ENCODE results near the gene STK11IP.

Gene STK11IP

DNA sequence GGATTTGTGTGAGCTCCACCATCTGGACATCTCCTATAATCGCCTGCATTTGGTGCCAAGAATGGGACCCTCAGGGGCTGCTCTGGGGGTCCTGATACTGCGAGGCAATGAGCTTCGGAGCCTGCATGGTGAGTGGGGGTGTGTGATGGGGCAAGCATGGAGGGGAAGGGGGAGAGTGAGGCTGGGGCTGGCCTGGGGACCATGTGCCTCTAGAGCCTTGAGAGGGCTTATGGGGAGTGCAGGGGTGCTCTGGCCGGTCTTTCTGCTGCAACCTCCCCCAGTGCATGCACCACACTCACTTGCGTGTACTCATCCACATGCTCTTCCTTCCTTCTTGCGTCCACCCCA, 7.9 kb downstream of the STK11IP start:
- no peaks in the 10 kb centered on the region for H3K4me1 ChIP-seq
- no peaks in the 10 kb centered on the region for H3K9me3 ChIP-seq
- peaks cover 14% of the 10 kb centered on the region for H3K36me3 ChIP-seq
- no peak overlapping the region for H3K4me3 ChIP-seq (ENCODE audit: low read depth, low read length)
- H3K27me3 ChIP-seq = no peaks in the 10 kb centered on the region
- TF ChIP-seq, protein P1, sequence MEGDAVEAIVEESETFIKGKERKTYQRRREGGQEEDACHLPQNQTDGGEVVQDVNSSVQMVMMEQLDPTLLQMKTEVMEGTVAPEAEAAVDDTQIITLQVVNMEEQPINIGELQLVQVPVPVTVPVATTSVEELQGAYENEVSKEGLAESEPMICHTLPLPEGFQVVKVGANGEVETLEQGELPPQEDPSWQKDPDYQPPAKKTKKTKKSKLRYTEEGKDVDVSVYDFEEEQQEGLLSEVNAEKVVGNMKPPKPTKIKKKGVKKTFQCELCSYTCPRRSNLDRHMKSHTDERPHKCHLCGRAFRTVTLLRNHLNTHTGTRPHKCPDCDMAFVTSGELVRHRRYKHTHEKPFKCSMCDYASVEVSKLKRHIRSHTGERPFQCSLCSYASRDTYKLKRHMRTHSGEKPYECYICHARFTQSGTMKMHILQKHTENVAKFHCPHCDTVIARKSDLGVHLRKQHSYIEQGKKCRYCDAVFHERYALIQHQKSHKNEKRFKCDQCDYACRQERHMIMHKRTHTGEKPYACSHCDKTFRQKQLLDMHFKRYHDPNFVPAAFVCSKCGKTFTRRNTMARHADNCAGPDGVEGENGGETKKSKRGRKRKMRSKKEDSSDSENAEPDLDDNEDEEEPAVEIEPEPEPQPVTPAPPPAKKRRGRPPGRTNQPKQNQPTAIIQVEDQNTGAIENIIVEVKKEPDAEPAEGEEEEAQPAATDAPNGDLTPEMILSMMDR (IDR thresholded peaks at IDR 0.05; ENCODE audit: low read depth, low read length) = no peak
- DNase-seq = no peak

DNA sequence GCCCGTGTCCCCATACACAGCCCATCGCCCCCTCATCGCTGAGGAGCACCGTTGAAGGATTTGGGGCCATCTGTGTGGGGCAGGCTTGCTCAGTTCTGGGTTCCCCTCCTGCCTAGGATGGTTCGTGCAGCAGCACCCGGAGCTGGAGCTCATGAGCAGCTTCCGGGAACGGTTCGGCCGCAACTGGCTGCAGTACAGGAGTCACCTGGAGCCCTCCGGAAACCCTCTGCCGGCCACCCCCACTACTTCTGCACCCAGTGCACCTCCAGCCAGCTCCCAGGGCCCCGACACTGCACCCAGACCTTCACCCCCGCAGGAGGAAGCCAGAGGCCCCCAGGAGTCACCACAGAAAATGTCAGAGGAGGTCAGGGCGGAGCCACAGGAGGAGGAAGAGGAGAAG, 10.3 kb downstream of the STK11IP start:
- H3K4me1 ChIP-seq = no peaks in the 10 kb centered on the region
- H3K9me3 ChIP-seq = no peaks in the 10 kb centered on the region
- TF ChIP-seq, protein P1 (IDR thresholded peaks at IDR 0.05; ENCODE audit: low read depth, low read length) = no peak
- no peak for DNase-seq
- no peak overlapping the region for H3K4me3 ChIP-seq (ENCODE audit: low read depth, low read length)
- peaks cover 14% of the 10 kb centered on the region for H3K36me3 ChIP-seq
- H3K27me3 ChIP-seq = no peaks in the 10 kb centered on the region

DNA sequence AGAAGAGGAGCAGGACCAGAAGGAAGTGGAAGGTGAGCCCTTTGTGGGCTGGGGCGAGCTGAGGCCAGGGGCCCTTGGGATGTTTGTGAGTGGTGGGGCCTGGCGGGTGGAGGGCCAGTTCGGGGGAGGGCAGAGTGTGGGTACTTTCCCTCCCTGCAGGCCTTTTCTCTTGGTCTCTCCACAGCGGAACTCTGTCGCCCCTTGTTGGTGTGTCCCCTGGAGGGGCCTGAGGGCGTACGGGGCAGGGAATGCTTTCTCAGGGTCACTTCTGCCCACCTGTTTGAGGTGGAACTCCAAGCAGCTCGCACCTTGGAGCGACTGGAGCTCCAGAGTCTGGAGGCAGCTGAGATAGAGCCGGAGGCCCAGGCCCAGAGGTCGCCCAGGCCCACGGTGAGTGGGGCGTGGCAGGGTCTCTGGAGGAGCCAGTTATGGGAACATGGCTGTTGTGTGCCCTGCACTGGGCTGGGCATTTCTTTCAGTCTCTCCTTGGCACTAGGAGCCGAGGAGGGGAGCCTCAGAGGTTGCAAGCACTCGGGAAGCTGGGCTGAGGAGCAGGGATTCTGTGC, 10.8 kb downstream of the STK11IP start:
- Histone ChIP-seq H3K4me1 (no peaks in the 10 kb centered on the region), H3K9me3 (no peaks in the 10 kb centered on the region), H3K36me3 (peaks cover 14% of the 10 kb centered on the region), H3K4me3 (ENCODE audit: low read depth, low read length) (no peak overlapping the region), H3K27me3 (no peaks in the 10 kb centered on the region)
- DNase-seq = no peak
- TF ChIP-seq, protein P1 (IDR thresholded peaks at IDR 0.05; ENCODE audit: low read depth, low read length) = no peak

DNA sequence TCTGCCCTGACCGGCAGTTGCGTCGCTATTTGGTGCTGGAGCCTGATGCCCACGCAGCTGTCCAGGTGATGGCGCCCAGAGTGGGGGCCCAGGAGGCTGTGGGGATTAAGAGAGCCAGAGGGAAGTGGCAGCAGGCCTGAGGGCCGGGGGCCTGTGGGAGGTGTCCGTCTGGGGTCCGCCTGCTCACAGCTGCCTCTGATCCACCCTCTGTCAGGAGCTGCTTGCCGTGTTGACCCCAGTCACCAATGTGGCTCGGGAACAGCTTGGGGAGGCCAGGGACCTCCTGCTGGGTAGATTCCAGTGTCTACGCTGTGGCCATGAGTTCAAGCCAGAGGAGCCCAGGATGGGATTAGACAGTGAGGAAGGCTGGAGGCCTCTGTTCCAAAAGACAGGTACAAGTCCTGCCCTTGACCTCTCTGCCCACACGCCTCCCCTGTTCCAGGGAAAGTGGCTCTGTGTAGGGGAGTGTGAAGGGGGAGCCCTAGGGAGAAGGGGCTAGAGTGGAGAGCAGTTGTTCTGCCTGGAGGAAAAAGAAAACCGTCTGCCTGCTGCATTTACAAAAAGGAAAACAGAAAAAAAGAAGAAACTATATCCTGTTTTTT, 11.6 kb downstream of the STK11IP start:
- no peak overlapping the region for H3K4me3 ChIP-seq (ENCODE audit: low read depth, low read length)
- H3K4me1 ChIP-seq = no peaks in the 10 kb centered on the region
- no peaks in the 10 kb centered on the region for H3K9me3 ChIP-seq
- peaks cover 14% of the 10 kb centered on the region for H3K36me3 ChIP-seq
- no peaks in the 10 kb centered on the region for H3K27me3 ChIP-seq
- TF ChIP-seq, protein P1 (IDR thresholded peaks at IDR 0.05; ENCODE audit: low read depth, low read length) = no peak
- no peak for DNase-seq

DNA sequence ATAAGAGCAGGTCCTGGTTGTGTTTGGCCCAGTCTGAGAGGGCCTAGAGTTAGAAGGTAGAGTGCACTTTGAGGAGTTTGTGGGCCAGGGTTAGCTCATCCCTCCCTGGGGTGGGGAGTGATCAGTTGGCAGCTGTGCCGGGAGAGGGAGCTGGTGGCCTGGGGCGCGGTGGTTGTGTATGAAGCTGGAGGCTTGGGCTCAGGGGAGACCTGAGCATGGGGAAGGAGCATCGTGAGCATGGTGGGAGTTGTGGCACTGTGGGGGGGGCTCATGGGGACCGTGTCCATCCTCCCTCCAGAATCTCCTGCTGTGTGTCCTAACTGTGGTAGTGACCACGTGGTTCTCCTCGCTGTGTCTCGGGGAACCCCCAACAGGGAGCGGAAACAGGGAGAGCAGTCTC, 13.6 kb downstream of the STK11IP start:
- Histone ChIP-seq H3K9me3 (no peaks in the 10 kb centered on the region), H3K4me1 (no peaks in the 10 kb centered on the region), H3K27me3 (no peaks in the 10 kb centered on the region), H3K36me3 (peaks cover 9% of the 10 kb centered on the region), H3K4me3 (ENCODE audit: low read depth, low read length) (no peak overlapping the region)
- TF ChIP-seq, protein P1 (IDR thresholded peaks at IDR 0.05; ENCODE audit: low read depth, low read length) = no peak
- DNase-seq = no peak

DNA sequence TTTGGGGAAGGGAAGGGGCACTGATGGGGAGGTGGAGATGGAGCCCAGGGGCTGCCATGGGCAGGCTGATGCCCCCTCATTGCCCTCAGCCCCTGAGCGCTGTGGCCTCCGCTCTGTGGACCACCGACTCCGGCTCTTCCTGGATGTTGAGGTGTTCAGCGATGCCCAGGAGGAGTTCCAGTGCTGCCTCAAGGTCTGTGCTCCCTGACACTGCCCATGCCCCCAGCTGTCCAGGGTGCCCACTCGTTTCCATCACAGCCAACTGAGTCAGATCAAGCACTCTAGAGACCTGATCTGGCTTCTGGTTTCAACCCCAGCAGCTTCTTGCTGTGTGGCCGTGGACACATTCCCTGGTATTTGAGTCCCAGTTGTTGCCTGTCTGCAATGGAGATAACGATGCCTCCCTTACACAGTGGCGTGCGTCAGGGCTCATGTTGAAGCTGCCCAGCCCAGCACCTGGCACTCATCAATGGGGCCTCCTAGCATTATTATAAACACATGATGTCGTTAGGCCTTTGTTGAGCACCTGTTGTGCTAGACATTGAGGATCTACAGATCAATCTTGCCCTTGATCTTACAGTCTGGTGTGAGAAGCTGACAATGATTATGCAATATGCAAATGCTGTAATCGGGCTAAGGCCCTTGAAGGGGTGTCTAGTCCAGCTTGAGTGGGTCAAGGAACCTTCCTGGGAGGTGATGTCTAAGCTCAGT, 14.4 kb downstream of the STK11IP start:
- Histone ChIP-seq H3K27me3 (no peaks in the 10 kb centered on the region), H3K4me1 (no peaks in the 10 kb centered on the region), H3K4me3 (ENCODE audit: low read depth, low read length) (no peak overlapping the region), H3K36me3 (peaks cover 10% of the 10 kb centered on the region), H3K9me3 (no peaks in the 10 kb centered on the region)
- no peak for DNase-seq
- TF ChIP-seq, protein P1 (IDR thresholded peaks at IDR 0.05; ENCODE audit: low read depth, low read length) = no peak

All from BE2C (cell line).